NCI-H82 treated with DMSO at 0.1 percent for 48 hours (cell line): ENCODE measurements around the gene LIMK2.

ENCODE experiments used
- DNase-seq: peaks from one replicate; lab custom pipeline; 2025; ENCODE audit not compliant: unreplicated experiment; lab: John Stamatoyannopoulos, UW

The LIMK2 gene

GRCh38 chr22:31327806-31328543 is 115.9 kb downstream of the LIMK2 start:
- no peak for DNase-seq

- no peak for DNase-seq
Measured at GRCh38 chr22:31328544-31328960, 116.5 kb downstream of the LIMK2 start.

GRCh38 chr22:31329029-31329428 is 116.9 kb downstream of the LIMK2 start:
- no peak for DNase-seq
